SK-N-SH (cell line): ENCODE data around the gene OR2AT4. TPM values are rescaled to one million over a fixed set of nuclear protein-coding genes. Genes with fewer than 3 reads are reported as not detected.

ENCODE experiments used
- CTCF ChIA-PET: fragments of 300-600, 350-600 bp; formaldehyde crosslinking; extraction: SDS; loops from one replicate; lab custom pipeline; 2021; lab: Yijun Ruan, JAX
- POLR2A ChIA-PET: fragments of 350-600 bp; sonication (Branson Sonifier 250); formaldehyde crosslinking; extraction: SDS; loops from one replicate; lab custom pipeline; 2020; ENCODE audit warnings: antibody characterized with exemption, inconsistent platforms; lab: Yijun Ruan, JAX
- DNase-seq: peaks from one replicate; pipeline ENCODE4 v3.0.0; 2012
- H2AFZ ChIP-seq: fragments of 200-600 bp; sonication (generic); 2 replicates; pipeline ENCODE4 v1.8.1; 2016; ENCODE audit warnings: antibody characterized with exemption, mild to moderate bottlenecking, low read depth
- H3F3A ChIP-seq: fragments of 200-600 bp; sonication (generic); replicated peaks from 2 replicates; pipeline ENCODE3; 2016; ENCODE audit warnings: antibody characterized with exemption, mild to moderate bottlenecking; ENCODE audit not compliant: insufficient read depth
- H3K27ac ChIP-seq, 2 experiments: fragments of 200-500 bp in 1 of 2; fragments of 200-600 bp in 1 of 2; sonication (Bioruptor generic) in 1 of 2; sonication (generic), shearing (Covaris generic) in 1 of 2; 2 replicates each; pipeline versions ENCODE4 v1.5.1 to v1.6.1; 2014 to 2016; ENCODE audit warnings: low read depth in 2 of 2, inconsistent platforms in 1 of 2, low read length in 1 of 2, mild to moderate bottlenecking in 1 of 2, mixed read lengths in 1 of 2
- H3K27me3 ChIP-seq: fragments of 200-600 bp; sonication (generic), shearing (Covaris generic); 2 replicates; pipeline ENCODE4 v1.6.1; 2016; ENCODE audit warnings: mixed run types; ENCODE audit not compliant: insufficient read depth
- H3K36me3 ChIP-seq, 2 experiments: fragments of 200-500 bp in 1 of 2; fragments of 200-600 bp in 1 of 2; sonication (Bioruptor generic) in 1 of 2; sonication (generic) in 1 of 2; replicated peaks in 1 of 2; 2 replicates each; pipeline versions ENCODE3 to v1.5.1; 2014 to 2016; ENCODE audit warnings: low read length in 1 of 2, mild to moderate bottlenecking in 1 of 2; ENCODE audit not compliant: insufficient read depth in 2 of 2, control insufficient read depth in 1 of 2
- H3K4me1 ChIP-seq, 2 experiments: fragments of 200-500 bp in 1 of 2; fragments of 200-600 bp in 1 of 2; sonication (Bioruptor generic) in 1 of 2; sonication (generic), shearing (Covaris generic) in 1 of 2; 2 replicates each; pipeline versions ENCODE4 v1.5.1 to v1.6.1; 2014 to 2016; ENCODE audit warnings: low read depth in 1 of 2, low read length in 1 of 2, mixed run types in 1 of 2; ENCODE audit not compliant: insufficient read depth in 2 of 2, control insufficient read depth in 1 of 2
- H3K4me2 ChIP-seq: fragments of 200-600 bp; sonication (generic), shearing (Covaris generic); 2 replicates; pipeline ENCODE4 v1.6.1; 2017; ENCODE audit warnings: mixed run types
- H3K4me3 ChIP-seq, 2 experiments: fragments of 200-500 bp in 1 of 2; fragments of 200-600 bp in 1 of 2; sonication (Bioruptor generic) in 1 of 2; sonication (generic), shearing (Covaris generic) in 1 of 2; 2 replicates each; pipeline versions ENCODE4 v1.5.1 to v1.8.1; 2014 to 2016; ENCODE audit warnings: low read depth in 2 of 2, inconsistent platforms in 1 of 2, low read length in 1 of 2, mild to moderate bottlenecking in 1 of 2, mixed read lengths in 1 of 2, moderate library complexity in 1 of 2
- H3K79me2 ChIP-seq: fragments of 200-600 bp; sonication (generic); 2 replicates; pipeline ENCODE4 v1.8.1; 2017; ENCODE audit warnings: mild to moderate bottlenecking; ENCODE audit not compliant: insufficient read depth
- H3K9ac ChIP-seq: fragments of 200-600 bp; sonication (generic); 2 replicates; pipeline ENCODE4 v1.6.1; 2017; ENCODE audit warnings: mixed run types
- H3K9me2 ChIP-seq: fragments of 200-600 bp; sonication (generic); 2 replicates; pipeline ENCODE4 v1.6.1; 2017; ENCODE audit warnings: mixed run types
- H3K9me3 ChIP-seq: fragments of 200-600 bp; sonication (generic); 2 replicates; pipeline ENCODE4 v1.6.1; 2017; ENCODE audit warnings: mixed run types, mild to moderate bottlenecking, moderate library complexity
- H4K20me1 ChIP-seq: fragments of 200-600 bp; sonication (generic); 2 replicates; pipeline ENCODE4 v1.6.1; 2017; ENCODE audit warnings: mild to moderate bottlenecking, mixed run types; ENCODE audit not compliant: insufficient read depth
- EZH2phosphoT487 ChIP-seq: fragments of 200-600 bp; sonication (generic); IDR thresholded peaks from 2 replicates; pipeline ENCODE4 v1.6.1; 2017; ENCODE audit warnings: low read depth, mixed run types, mild to moderate bottlenecking, antibody characterized with exemption, moderate library complexity, borderline replicate concordance
- FOSL2 ChIP-seq: IDR thresholded peaks from 2 replicates; pipeline ENCODE4 v1.4.0; 2012; ENCODE audit warnings: low read depth, mild to moderate bottlenecking, moderate library complexity, borderline replicate concordance
- JUND ChIP-seq: IDR thresholded peaks from 2 replicates; pipeline ENCODE4 v1.4.0; 2012
- MAX ChIP-seq: IDR thresholded peaks from 2 replicates; pipeline ENCODE4 v1.4.0; 2012; ENCODE audit warnings: low read depth
- MEF2A ChIP-seq: IDR thresholded peaks from 2 replicates; pipeline ENCODE4 v1.4.0; 2012; ENCODE audit warnings: low read depth, borderline replicate concordance
- PBX3 ChIP-seq: IDR thresholded peaks from 2 replicates; pipeline ENCODE4; 2012
- TCF12 ChIP-seq: IDR thresholded peaks from 2 replicates; pipeline ENCODE4 v1.4.0; 2012
- TEAD4 ChIP-seq: IDR thresholded peaks from 2 replicates; pipeline ENCODE4 v1.4.0; 2012; ENCODE audit warnings: mild to moderate bottlenecking, borderline replicate concordance; ENCODE audit not compliant: insufficient read depth
- YY1 ChIP-seq: IDR thresholded peaks from 2 replicates; pipeline ENCODE4 v1.4.0; 2012; ENCODE audit warnings: low read depth, mild to moderate bottlenecking
- WGBS: methylation state at CpG from one replicate; pipeline ENCODE4 v1.1.6; 2017; ENCODE audit warnings: low lambda C conversion rate; 5-methylcytosine and 5-hydroxymethylcytosine counted together
- polyA plus RNA-seq, 3 experiments: library from polyadenylated mRNA; depleted of rRNA; stranded (reverse); fragments of >200 nt; gene quantifications; 2 replicates each; pipeline ENCODE4 v1.2.3, GENCODE V29; 2012
- TF ChIP-seq, protein P1 (sequence below): IDR thresholded peaks from 2 replicates; pipeline ENCODE4 v1.4.0; 2012; ENCODE audit warnings: low read depth, borderline replicate concordance

The OR2AT4 gene
- polyA plus RNA-seq, 1 of the 3 experiments (the other 2 are of a cell fraction): not detected

GRCh38 chr11:75112200-75112599 lies 15.5 kb upstream of the OR2AT4 start:
- H3K4me2 ChIP-seq: no peak overlapping the region
- H3K27ac ChIP-seq: no peak overlapping the region
- no peak overlapping the region for H2AFZ ChIP-seq
- no peaks in the 10 kb centered on the region for H3K36me3 ChIP-seq
- H3K79me2 ChIP-seq: no peaks in the 10 kb centered on the region
- CTCF ChIA-PET: interaction anchor here (0.8 to 1.2 kb wide), 2 partner anchors 35 to 130 kb away, joined by 3 to 4 read pairs; no protein-coding TSS in a partner anchor
- TF ChIP-seq TEAD4: no peak
- no peak overlapping the region for H3K4me3 ChIP-seq
- H3F3A ChIP-seq: peaks cover 4% of the 10 kb centered on the region
- 0 out of 2 replicates have a peak, but pooled peaks cover 6% of the 10 kb centered on the region for H3K9me3 ChIP-seq
- 49% methylated on average over 2 of the region's 2 CpGs for WGBS
- no peak overlapping the region for H3K9ac ChIP-seq
- H3K27me3 ChIP-seq: no peaks in the 10 kb centered on the region
- H3K4me1 ChIP-seq: 0 out of 4 replicates have a peak, but pooled peaks cover 0 to 7% of the 10 kb centered on the region in 2 experiments
- DNase-seq: no peak
- POLR2A ChIA-PET: no interaction called here
- no peaks in the 10 kb centered on the region for H4K20me1 ChIP-seq
- no peaks in the 10 kb centered on the region for H3K9me2 ChIP-seq

DNA sequence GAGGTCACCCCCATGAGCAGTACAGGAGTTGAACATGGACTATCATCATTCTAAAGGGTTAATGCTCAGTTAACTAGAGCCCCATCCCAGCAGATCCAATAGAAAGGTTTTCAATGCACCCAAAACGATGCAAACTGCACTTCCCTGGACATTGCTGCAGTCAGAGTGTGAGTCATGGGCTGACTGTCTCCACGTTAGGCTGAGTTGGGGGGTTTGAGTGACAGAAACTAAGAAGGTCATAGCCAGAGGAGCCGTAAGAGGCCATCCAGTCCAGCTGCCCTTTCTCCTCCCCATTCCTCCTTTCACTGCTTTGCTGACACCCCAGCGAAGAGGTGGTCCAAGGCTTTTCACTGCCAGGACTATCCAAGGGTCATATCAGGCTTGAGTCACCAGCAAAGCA lies 10.5 kb upstream of the OR2AT4 start:
- no peak overlapping the region for H3K4me3 ChIP-seq
- peaks cover 0 to 14% of the 10 kb centered on the region in 2 experiments; a peak in 2 of 4 replicates for H3K4me1 ChIP-seq
- no peaks in the 10 kb centered on the region for H4K20me1 ChIP-seq
- no peaks in the 10 kb centered on the region for H3K79me2 ChIP-seq
- H3K9ac ChIP-seq: no peak overlapping the region
- H3K36me3 ChIP-seq: no peaks in the 10 kb centered on the region
- ChIA-PET POLR2A (no interaction called here), CTCF (no interaction called here)
- no peaks in the 10 kb centered on the region for H3K9me2 ChIP-seq
- H3K27me3 ChIP-seq: no peaks in the 10 kb centered on the region
- peak overlapping the region; percentile 52 for H3K4me2 ChIP-seq
- peaks cover 36% of the 10 kb centered on the region for H3F3A ChIP-seq
- H2AFZ ChIP-seq: no peak overlapping the region
- 0 out of 2 replicates have a peak, but pooled peaks cover 6% of the 10 kb centered on the region for H3K9me3 ChIP-seq
- WGBS: 19% methylated on average over 3 of the region's 4 CpGs
- TF ChIP-seq MEF2A: no peak
- TF ChIP-seq FOSL2: peak; percentile 55; the same call in 1 of the 2 replicates
- no peak for TF ChIP-seq MAX
- TF ChIP-seq, protein P1, sequence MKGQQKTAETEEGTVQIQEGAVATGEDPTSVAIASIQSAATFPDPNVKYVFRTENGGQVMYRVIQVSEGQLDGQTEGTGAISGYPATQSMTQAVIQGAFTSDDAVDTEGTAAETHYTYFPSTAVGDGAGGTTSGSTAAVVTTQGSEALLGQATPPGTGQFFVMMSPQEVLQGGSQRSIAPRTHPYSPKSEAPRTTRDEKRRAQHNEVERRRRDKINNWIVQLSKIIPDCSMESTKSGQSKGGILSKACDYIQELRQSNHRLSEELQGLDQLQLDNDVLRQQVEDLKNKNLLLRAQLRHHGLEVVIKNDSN: no peak
- peak; percentile 81 for TF ChIP-seq PBX3
- TF ChIP-seq JUND: peak; percentile 38; the same call in 1 of the 2 replicates
- no peak for TF ChIP-seq EZH2phosphoT487
- 0 out of 2 replicates have a peak, but pooled peaks have one; percentile 5 for TF ChIP-seq TCF12
- no peak for TF ChIP-seq YY1
- TF ChIP-seq, all 33 proteins: peak for 4
- DNase-seq: no peak
- peak overlapping the region in 1 of 2 experiments; percentile 58; a peak in 2 of 4 replicates for H3K27ac ChIP-seq
